ENCODE results near the gene C12orf42.

C12orf42 gene

DNA sequence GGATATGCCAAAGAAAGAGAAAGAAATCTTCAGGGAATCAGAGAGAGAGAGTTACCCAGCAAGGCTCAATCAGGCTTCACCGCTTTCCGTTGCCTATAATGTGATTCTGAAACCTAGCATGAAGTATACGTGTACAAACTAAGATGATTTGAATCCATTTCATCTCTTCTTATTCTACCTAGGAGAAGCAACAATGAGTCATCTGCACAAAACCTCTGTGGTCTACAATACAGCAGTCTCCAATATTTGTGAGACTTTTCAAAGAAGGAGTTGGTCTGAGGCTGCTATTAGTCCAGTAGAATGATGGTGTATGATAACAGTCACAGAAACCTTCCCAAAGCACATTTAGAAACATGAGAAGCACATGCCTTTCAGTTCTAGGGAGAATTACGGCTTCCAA, 141.9 kb downstream of the C12orf42 start:
- TF ChIP-seq GATA3 (IDR thresholded peaks at IDR 0.05; ENCODE audit: low read depth, low read length) (no peak), GATA2 (IDR thresholded peaks at IDR 0.05; ENCODE audit: low read depth, low read length) (no peak)

- TF ChIP-seq GATA3 (IDR thresholded peaks at IDR 0.05; ENCODE audit: low read depth, low read length) = no peak
- no peak for TF ChIP-seq GATA2 (IDR thresholded peaks at IDR 0.05; ENCODE audit: low read depth, low read length)
Measured at GRCh38 chr12:103350116-103350515, 145.7 kb downstream of the C12orf42 start.

GRCh38 chr12:103348935-103349334, 146.8 kb downstream of the C12orf42 start:
- TF ChIP-seq GATA3 (IDR thresholded peaks at IDR 0.05; ENCODE audit: low read depth, low read length) = no peak

GRCh38 chr12:103336940-103337339, 158.8 kb downstream of the C12orf42 start:
- TF ChIP-seq GATA2 (IDR thresholded peaks at IDR 0.05; ENCODE audit: low read depth, low read length) = no peak

GRCh38 chr12:103334466-103334865, 161.3 kb downstream of the C12orf42 start:
- TF ChIP-seq GATA2 (IDR thresholded peaks at IDR 0.05; ENCODE audit: low read depth, low read length) (no peak), GATA3 (IDR thresholded peaks at IDR 0.05; ENCODE audit: low read depth, low read length) (no peak)

DNA sequence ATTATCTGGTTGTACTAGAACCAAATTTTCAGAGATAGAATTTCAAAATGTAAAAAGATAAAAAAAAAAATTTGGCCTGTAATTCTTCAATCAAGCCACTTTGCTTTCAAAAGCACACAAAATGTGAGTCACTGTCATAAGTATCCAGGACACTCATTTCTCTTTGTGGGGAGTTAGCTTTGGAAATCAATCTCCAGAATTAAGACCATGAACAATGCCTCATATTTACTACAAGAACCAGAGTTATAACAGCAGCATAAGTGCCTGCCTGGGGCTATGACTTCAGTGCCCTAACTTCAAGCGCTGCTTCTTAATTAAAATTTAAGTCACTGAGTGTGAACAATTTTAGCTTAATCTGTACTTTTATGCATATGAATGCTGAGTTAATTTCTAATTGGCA, 162.1 kb downstream of the C12orf42 start:
- no peak for TF ChIP-seq GATA2 (IDR thresholded peaks at IDR 0.05; ENCODE audit: low read depth, low read length)
- TF ChIP-seq GATA3 (IDR thresholded peaks at IDR 0.05; ENCODE audit: low read depth, low read length) = no peak

GRCh38 chr12:103331643-103332042, 164.1 kb downstream of the C12orf42 start:
- TF ChIP-seq GATA3 (IDR thresholded peaks at IDR 0.05; ENCODE audit: low read depth, low read length) (no peak), GATA2 (IDR thresholded peaks at IDR 0.05; ENCODE audit: low read depth, low read length) (no peak)

DNA sequence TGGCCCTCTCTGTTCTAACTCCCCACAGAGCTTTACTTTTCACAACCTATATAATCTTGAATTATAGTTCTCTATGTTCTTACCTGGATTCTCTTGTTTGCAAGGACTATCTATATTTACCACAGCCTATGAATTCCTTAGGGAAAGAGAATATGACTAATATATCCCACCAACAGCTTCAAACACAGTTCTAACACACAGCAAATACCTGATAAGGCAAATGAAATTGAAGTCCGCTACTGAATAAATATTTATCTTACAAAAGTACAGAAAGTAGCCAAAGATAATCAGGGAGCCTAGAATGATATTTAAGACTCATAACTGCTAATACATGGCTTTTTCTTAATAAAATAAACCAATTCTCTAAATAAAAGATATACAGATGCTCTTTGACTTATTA, 165.1 kb downstream of the C12orf42 start:
- TF ChIP-seq GATA3 (IDR thresholded peaks at IDR 0.05; ENCODE audit: low read depth, low read length) (no peak), GATA2 (IDR thresholded peaks at IDR 0.05; ENCODE audit: low read depth, low read length) (no peak)

- TF ChIP-seq GATA3 (IDR thresholded peaks at IDR 0.05; ENCODE audit: low read depth, low read length) (no peak), GATA2 (IDR thresholded peaks at IDR 0.05; ENCODE audit: low read depth, low read length) (no peak)
Measured at GRCh38 chr12:103327676-103328075, 168.1 kb downstream of the C12orf42 start.

DNA sequence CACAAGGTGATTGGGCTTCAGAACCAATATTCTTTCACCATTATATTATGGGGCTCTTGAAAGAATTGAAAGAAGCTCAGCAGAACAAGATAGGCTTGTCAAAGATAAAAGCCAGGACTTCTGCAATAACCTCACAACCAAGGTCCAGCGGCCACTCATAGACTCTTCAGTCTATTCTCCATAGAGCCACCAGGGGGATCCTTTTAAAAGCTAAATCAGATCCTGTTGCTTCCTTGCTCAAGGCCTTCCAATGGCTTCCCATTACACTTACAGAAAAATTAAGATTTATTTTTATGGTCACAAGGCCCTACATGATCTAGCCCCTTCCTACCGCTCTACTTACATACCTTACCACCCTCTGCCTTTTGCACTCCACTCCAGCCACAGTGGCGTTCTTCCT, 169.6 kb downstream of the C12orf42 start:
- no peak for TF ChIP-seq GATA2 (IDR thresholded peaks at IDR 0.05; ENCODE audit: low read depth, low read length)
- TF ChIP-seq GATA3 (IDR thresholded peaks at IDR 0.05; ENCODE audit: low read depth, low read length) = no peak

DNA sequence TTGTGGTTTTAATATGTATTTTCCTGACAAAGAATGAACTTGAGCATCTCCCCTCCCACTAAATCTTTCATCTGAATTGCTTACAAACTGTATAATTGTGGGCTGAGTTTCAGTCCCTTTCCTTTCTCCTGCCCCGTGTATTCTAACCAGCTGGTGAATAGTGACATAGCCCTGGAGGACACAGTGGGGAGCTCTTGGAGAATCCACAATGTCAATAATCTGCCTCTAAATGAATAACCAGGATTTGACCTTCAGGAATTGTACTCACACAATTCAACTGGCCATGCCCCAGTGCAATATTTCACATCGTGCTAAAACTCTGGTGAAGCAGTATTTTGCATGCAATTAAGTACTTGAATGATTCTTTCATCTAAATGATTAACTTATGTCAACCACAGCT, 177.2 kb downstream of the C12orf42 start:
- TF ChIP-seq GATA2 (IDR thresholded peaks at IDR 0.05; ENCODE audit: low read depth, low read length) = no peak

GRCh38 chr12:103317220-103317619, 178.5 kb downstream of the C12orf42 start:
- TF ChIP-seq GATA2 (IDR thresholded peaks at IDR 0.05; ENCODE audit: low read depth, low read length) = no peak
- TF ChIP-seq GATA3 (IDR thresholded peaks at IDR 0.05; ENCODE audit: low read depth, low read length) = no peak

- no peak for TF ChIP-seq GATA3 (IDR thresholded peaks at IDR 0.05; ENCODE audit: low read depth, low read length)
- TF ChIP-seq GATA2 (IDR thresholded peaks at IDR 0.05; ENCODE audit: low read depth, low read length) = no peak
Measured at GRCh38 chr12:103314786-103315185, 181.0 kb downstream of the C12orf42 start.

DNA sequence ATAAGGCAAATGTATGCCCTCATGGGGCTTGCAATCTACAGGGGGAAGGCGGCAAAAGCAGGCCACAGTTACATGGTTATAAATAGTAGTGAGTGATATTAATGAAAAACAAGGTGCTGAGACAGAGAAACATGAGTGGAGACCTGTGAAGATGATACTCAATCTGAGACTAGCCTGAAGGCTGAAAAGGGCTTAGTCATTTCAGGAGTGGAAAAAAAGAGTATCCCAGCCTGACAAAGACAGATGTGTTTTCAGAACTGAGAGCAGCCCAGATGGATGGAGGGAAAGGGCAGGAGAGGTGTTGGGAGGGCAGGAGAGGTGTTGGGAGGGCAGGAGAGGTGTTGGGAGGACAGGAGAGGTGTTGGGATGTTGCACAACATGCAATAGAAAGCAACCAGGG, 181.9 kb downstream of the C12orf42 start:
- TF ChIP-seq GATA2 (IDR thresholded peaks at IDR 0.05; ENCODE audit: low read depth, low read length) = no peak
- no peak for TF ChIP-seq GATA3 (IDR thresholded peaks at IDR 0.05; ENCODE audit: low read depth, low read length)

DNA sequence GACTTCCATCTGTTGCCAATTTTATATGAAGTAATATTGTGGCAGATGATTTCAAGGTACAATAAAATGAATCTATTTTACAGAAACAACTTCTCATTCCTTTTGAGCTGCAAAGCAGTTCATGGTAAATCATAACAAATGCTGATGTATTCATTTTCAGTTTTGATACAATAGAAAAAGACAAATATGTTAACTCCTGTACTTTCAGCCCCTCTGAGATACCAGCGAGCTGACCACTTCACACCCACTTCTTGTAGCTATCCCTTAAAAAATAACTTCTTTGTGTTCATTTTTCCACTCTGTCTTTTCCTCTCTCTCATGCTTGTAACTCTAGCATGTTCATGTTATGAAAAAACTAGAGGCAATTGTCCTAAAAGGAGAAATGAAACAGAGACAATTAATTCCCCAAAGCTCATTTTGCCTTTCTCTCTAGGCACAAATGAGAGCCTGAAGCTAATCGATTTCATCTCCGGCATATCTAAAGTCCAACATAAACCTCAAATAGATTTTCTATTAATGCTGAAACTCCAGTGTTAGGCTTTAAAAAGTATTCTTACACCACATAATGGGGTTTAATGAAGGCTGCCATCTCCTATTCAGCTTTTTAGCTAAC, 182.9 kb downstream of the C12orf42 start:
- TF ChIP-seq GATA2 (IDR thresholded peaks at IDR 0.05; ENCODE audit: low read depth, low read length) (no peak), GATA3 (IDR thresholded peaks at IDR 0.05; ENCODE audit: low read depth, low read length) (no peak)

Data from SH-SY5Y (cell line).